ENCODE data around the gene LMX1A. TPM values are rescaled to one million over a fixed set of nuclear protein-coding genes. Genes with fewer than 3 reads are reported as not detected.

The LMX1A gene
- total and polyA plus RNA-seq, 7 donors: 0.04 to 1.2 (median 0.46) TPM; not detected in 2

DNA sequence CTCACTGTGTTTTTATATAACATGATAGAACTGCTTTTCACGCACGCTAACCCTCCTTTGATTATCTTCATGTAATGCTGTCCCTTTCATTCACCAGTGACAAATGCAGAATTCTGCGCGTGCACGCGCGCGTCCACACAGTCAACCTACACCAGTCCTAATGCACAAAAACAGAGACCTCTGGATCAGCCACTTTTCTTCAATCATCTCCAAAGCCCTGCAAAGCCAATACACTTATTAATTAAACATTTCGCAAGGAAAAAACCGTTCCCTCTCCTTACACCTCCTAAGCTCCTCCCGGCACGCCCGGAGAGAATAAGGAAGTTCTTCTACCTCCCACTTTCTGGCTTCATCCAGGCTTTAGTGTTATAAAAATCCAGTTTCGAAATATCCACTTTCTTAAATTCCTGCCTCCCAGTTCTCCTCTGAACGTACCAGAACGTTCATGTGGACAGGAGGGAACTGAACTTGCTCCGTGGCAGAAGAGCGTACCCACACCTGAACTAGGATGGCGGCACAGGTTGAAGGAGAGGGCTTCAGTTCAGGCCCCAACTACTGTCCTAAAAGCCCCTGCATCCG, 4.6 kb downstream of the LMX1A start:
- no peak overlapping the region for H3K27ac ChIP-seq
- no peak overlapping the region for H3K4me3 ChIP-seq
- intact Hi-C loops (cut with DNase I): no loop called here
- no peaks in the 10 kb centered on the region for H3K36me3 ChIP-seq
- 2 to 8% methylated on average over 20 of the region's 20 CpGs for WGBS, 2 donors
- no peaks in the 10 kb centered on the region for H3K9me3 ChIP-seq
- no peak for TF ChIP-seq POLR2A (IDR thresholded peaks at IDR 0.05)
- TF ChIP-seq, protein P1, sequence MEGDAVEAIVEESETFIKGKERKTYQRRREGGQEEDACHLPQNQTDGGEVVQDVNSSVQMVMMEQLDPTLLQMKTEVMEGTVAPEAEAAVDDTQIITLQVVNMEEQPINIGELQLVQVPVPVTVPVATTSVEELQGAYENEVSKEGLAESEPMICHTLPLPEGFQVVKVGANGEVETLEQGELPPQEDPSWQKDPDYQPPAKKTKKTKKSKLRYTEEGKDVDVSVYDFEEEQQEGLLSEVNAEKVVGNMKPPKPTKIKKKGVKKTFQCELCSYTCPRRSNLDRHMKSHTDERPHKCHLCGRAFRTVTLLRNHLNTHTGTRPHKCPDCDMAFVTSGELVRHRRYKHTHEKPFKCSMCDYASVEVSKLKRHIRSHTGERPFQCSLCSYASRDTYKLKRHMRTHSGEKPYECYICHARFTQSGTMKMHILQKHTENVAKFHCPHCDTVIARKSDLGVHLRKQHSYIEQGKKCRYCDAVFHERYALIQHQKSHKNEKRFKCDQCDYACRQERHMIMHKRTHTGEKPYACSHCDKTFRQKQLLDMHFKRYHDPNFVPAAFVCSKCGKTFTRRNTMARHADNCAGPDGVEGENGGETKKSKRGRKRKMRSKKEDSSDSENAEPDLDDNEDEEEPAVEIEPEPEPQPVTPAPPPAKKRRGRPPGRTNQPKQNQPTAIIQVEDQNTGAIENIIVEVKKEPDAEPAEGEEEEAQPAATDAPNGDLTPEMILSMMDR (IDR thresholded peaks at IDR 0.05): no peak
- no peak for TF ChIP-seq EP300 (IDR thresholded peaks at IDR 0.05)
- TF ChIP-seq POLR2AphosphoS5 (IDR thresholded peaks at IDR 0.05): no peak
- peaks cover 0 to 51% (median 42%) of the 10 kb centered on the region in 4 donors for H3K4me1 ChIP-seq
- H3K27me3 ChIP-seq: peaks cover 64 to 99% (median 92%) of the 10 kb centered on the region in 3 donors
- DNase-seq: no peak

- no peaks in the 10 kb centered on the region for H3K36me3 ChIP-seq
- H3K27me3 ChIP-seq: peaks cover 52 to 99% (median 85%) of the 10 kb centered on the region in 3 donors
- DNase-seq: no peak
- intact Hi-C loops (cut with DNase I): no loop called here
- no peak for TF ChIP-seq EP300 (IDR thresholded peaks at IDR 0.05)
- 8 to 16% methylated on average over 3 of the region's 3 CpGs for WGBS, 2 donors
- H3K4me1 ChIP-seq: peaks cover 0 to 40% (median 32%) of the 10 kb centered on the region in 4 donors
- no peak overlapping the region for H3K4me3 ChIP-seq
- H3K9me3 ChIP-seq: no peaks in the 10 kb centered on the region
- no peak overlapping the region for H3K27ac ChIP-seq
Measured at GRCh38 chr1:165350840-165351239, 5.7 kb downstream of the LMX1A start.

- intact Hi-C loops (cut with DNase I): no loop called here
- no peaks in the 10 kb centered on the region for H3K4me1 ChIP-seq
- DNase-seq: no peak
- no peak for TF ChIP-seq POLR2A (IDR thresholded peaks at IDR 0.05)
- TF ChIP-seq, protein P1 (IDR thresholded peaks at IDR 0.05): no peak
- no peak for TF ChIP-seq POLR2AphosphoS5 (IDR thresholded peaks at IDR 0.05)
- no peak overlapping the region for H3K27ac ChIP-seq
- no peak overlapping the region for H3K4me3 ChIP-seq
- 29 to 65% methylated on average over 7 of the region's 7 CpGs for WGBS, 2 donors
- H3K9me3 ChIP-seq: no peaks in the 10 kb centered on the region
- H3K36me3 ChIP-seq: no peaks in the 10 kb centered on the region
- peaks cover 12 to 79% (median 50%) of the 10 kb centered on the region in 3 donors for H3K27me3 ChIP-seq
Measured at GRCh38 chr1:165345502-165345901, 11.0 kb downstream of the LMX1A start.

DNA sequence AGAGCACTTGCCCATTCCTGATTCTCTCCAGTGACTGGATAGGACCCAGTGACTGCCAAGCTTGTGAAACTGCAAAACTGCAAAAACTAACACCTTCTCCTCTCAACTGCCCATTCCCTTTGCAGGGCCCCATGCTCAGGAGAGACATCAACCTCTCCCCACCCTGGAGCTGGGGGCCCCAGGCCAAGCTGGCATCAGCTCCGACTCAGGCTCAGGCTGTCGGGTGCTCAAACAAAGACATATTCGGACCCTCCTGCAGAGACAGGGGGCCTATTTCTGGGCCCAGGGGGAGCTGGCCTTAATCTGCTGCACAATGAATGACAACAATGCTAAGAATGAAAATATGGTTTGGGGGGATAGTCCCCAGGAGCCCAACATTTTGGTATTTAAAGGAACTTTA, 11.8 kb downstream of the LMX1A start:
- H3K9me3 ChIP-seq: no peaks in the 10 kb centered on the region
- H3K27me3 ChIP-seq: peaks cover 5 to 71% (median 42%) of the 10 kb centered on the region in 3 donors
- DNase-seq: no peak
- no peaks in the 10 kb centered on the region for H3K4me1 ChIP-seq
- H3K36me3 ChIP-seq: no peaks in the 10 kb centered on the region
- H3K4me3 ChIP-seq: no peak overlapping the region
- H3K27ac ChIP-seq: no peak overlapping the region
- WGBS, 2 donors: 28 to 70% methylated on average over 3 of the region's 3 CpGs
- intact Hi-C loops (cut with DNase I): no loop called here
- no peak for TF ChIP-seq EP300 (IDR thresholded peaks at IDR 0.05)
- no peak for TF ChIP-seq POLR2A (IDR thresholded peaks at IDR 0.05)
- TF ChIP-seq, protein P1 (IDR thresholded peaks at IDR 0.05): no peak
- no peak for TF ChIP-seq POLR2AphosphoS5 (IDR thresholded peaks at IDR 0.05)

DNA sequence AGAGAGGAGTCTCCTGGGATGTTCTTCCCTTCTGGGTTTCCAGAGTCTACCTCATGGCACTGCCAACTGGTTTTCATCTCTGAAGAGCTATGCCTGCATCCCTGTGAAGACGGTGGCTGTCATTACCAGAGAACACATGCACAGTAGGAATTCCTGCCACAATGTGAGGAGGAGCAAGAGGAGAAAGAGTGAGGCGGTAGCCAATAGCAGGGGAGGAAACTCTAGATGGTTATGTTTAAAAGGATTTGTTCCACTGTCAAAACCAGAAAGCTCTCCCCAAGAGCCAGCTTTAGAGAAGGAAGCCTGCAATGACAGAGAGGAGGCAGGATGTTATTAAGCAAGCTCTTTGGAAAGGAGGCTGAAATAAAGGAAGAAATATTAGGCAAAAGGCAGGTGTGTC, 12.3 kb downstream of the LMX1A start:
- Histone ChIP-seq H3K27ac (no peak overlapping the region), H3K4me1 (no peaks in the 10 kb centered on the region), H3K4me3 (no peak overlapping the region), H3K27me3 (peaks cover 0 to 66% (median 37%) of the 10 kb centered on the region in 3 donors), H3K36me3 (no peaks in the 10 kb centered on the region), H3K9me3 (no peaks in the 10 kb centered on the region)
- no peak for DNase-seq
- 54 to 64% methylated on average over 2 of the region's 2 CpGs for WGBS, 2 donors
- intact Hi-C loops (cut with DNase I): no loop called here
- no peak for TF ChIP-seq EP300 (IDR thresholded peaks at IDR 0.05)
- TF ChIP-seq, protein P1 (IDR thresholded peaks at IDR 0.05): no peak
- TF ChIP-seq POLR2AphosphoS5 (IDR thresholded peaks at IDR 0.05): no peak
- no peak for TF ChIP-seq POLR2A (IDR thresholded peaks at IDR 0.05)

Data from sigmoid colon (tissue), 7 donors.